GM21619 (cell line): ENCODE measurements around the gene TBCD.

Experiments
- ATAC-seq: cut with Tn5 transposase; IDR thresholded peaks from one replicate; pipeline ENCODE4 v1.9.1; 2021; ENCODE audit not compliant: unreplicated experiment

The TBCD gene

GRCh38 chr17:82789051-82789592 lies 37.3 kb downstream of the TBCD start:
- ATAC-seq, result no peak

DNA sequence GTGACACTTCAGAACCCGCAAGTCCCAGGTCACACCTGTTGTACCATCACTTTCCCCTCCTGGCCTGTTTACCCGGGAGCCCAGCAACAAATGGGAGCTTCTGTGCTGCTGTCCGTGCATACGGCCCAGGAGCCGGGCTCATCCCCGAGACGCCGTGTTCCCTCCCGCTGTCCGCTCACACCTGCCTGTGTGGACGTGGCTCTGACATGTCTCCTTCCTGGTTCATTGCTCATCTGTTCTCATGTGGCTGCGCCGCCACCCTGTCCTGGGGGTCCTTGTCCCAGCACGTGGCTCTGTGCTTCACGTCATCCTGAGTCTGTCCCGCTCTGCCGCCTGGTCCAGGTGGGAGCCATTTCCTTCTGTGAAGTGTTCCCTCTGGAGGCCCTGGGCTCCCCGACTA lies 37.9 kb downstream of the TBCD start:
- ATAC-seq, result no peak

DNA sequence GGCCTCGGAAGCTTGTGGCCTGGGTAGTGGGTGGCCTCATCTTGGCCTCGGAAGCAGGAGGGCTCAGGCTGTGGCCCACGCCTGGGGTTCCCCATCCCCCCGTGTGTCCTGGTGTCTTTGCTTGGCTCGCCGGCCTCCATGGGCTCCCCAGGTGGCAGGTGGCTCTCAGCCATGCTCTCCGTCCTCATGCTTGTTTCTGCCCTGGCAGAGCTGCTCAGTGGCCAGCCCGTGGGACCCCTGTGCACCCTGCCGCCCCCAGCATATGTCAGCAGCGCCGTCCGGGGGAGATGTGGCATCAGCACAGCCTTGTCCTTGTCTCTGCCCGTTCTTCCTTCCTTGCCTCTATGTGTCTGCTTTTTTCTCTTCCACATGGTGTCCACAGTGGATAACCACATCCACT lies 38.5 kb downstream of the TBCD start:
- no peak for ATAC-seq

GRCh38 chr17:82791532-82791931 lies 39.7 kb downstream of the TBCD start:
- ATAC-seq, result no peak

- no peak for ATAC-seq
These were observed 42.2 kb downstream of the TBCD start for GRCh38 chr17:82793974-82794630.

GRCh38 chr17:82794781-82795482 lies 43.1 kb downstream of the TBCD start:
- ATAC-seq, result no peak

DNA sequence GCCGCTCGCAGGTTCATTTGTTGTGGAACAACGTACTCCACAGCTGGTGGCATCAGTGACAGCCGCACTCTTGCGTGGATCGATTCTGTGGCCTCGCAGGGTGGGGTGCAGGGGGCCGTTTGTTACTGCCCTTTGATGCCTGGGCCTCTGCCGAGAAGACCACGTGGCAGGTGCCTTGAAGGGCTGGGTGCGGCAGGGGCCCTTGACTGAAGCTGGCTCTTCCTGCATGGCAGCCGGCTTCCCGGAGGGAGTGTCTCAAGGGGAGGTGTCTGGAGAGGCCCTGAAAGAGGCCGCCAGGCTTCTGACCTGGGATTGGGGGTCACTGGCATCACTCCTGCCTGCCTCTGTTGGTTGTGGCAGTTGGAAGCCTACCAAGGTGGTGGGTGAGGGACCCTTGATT lies 43.8 kb downstream of the TBCD start:
- no peak for ATAC-seq

GRCh38 chr17:82797061-82797460 lies 45.2 kb downstream of the TBCD start:
- ATAC-seq, result no peak

DNA sequence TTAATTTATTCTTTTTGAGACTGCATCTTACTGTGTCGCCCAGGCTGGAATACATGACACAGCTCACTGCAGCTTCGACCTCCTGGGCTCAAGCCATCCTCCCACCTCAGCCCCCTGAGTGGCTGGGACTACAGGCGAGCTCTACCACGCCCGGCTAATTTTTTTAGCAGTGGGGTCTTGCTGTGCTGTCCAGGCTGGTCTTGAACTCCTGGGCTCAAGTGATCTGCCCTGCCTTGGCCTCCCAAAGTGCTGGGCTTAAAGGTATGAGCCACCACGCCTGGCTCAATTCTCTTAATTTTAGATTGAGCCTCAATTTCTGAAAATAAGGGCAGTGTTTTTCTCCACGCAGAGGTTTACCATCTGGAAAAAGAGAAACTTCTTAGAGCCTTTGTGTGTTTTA lies 46.9 kb downstream of the TBCD start:
- no peak for ATAC-seq

GRCh38 chr17:82799591-82799990 lies 47.7 kb downstream of the TBCD start:
- no peak for ATAC-seq

- no peak for ATAC-seq
These were observed 49.0 kb downstream of the TBCD start for GRCh38 chr17:82800885-82801284.

DNA sequence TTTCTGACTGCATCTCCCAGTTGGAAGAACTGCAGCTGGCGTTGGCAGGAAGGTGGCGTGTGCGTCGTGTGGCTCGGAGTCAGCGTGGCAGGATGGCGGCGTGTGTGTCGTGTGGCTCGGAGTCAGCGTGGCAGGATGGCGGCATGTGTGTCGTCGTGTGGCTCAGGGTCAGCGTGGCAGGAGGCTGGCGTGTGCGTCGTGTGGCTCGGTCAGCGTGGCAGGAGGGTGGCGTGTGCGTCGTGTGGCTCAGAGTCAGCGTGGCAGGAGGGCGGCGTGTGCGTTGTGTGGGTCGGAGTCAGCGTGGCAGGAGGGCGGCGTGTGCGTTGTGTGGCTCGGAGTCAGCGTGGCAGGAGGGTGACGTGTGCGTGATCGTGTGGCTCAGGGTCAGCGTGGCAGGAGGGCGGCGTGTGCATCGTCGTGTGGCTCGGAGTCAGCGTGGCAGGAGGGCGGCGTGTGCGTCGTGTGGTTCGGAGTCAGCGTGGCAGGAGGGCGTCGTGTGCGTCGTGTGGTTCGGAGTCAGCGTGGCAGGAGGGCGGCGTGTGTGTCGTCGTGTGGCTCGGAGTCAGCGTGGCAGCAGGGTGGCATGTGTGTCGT lies 49.6 kb downstream of the TBCD start:
- no peak for ATAC-seq

DNA sequence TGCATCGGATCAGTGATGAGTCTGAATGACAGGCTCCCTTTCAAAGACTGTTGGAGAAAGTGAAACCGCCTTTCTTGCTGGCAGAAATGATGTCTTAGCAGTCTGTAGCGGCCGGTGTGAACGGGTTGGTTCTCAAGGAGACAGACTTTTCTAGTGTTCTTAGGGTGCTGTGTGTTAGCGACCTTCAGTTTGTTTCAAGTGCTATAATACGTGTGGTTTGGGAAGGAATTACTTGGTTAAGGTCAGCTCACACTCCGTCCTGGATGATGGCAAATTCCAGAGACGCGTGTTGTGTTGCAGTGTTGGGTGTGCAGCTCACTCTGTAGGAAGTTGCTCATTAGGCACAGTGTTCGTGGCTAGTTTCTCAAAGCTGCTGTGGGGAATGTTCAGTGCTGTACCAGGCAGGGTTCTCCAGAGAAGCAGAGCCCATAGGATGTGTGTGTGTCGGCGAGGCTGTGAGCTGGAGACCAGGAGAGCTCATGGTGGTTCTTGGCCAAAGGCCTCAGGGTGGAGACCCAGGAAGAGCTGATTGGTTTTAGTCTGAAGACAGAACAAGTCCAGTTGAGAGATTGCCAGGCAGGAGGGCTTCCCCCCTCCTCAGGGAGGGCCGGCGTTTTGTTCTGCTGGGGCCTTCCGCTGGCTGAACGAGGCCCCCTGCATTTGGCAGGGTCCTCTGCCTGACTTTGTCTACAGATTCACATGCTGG lies 50.4 kb downstream of the TBCD start:
- no peak for ATAC-seq

DNA sequence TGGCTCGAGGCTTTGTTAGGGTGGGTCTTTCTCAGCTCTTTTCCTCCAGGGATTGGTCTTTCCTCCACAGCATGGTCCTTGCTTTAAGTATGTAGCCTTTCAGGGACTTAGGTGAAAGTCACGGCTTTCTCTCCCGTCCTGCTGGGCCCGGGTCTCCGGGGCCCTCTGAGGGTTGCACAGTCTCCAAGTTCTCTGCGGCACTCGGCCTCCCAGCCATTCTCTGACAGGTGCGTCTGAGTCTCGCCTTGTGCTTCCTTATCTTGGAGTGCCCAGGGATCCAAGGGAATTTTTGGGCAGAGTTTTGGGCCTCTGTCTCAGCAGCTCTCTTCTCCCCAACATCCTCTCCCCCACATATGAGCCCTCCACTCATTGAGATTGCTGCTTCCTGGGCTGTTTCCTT lies 51.3 kb downstream of the TBCD start:
- ATAC-seq, result no peak

GRCh38 chr17:82803606-82804005 lies 51.7 kb downstream of the TBCD start:
- no peak for ATAC-seq

DNA sequence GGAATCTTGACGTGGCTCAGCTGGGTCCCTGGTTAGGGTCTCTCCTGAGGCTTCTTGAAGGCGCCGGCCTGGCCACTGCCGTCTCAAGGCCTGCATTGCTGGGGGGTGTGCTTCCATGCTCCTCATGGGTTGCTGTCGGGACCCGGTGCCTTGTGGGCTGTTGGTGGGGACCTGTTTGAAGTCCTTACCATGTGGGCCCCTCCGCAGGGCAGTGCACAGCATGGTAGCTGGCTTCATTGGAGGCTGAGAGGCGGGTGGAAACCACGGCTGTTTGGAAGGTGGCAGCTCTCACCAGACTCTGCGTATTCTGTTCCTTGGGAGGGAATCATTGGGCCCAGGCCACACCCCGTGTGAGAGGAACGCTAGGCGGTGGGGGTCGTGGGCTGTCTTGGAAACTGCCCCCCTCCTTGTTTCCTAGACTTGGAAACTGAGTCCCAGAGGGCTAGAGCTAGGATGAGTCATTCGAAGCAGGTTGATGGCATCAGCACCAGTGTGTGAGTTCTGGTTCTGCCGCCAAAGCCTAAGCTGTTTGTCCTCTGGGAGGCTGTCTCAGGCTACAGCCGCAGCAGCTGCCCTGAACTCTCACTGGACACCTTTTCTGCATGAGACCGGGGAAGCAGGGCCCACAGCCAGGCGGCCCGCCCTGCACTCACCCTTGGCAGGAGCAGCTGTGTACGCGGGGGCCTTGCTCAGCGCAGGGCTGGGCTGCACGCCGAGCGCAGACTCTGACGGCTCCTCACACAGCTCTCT lies 52.8 kb downstream of the TBCD start:
- no peak for ATAC-seq

DNA sequence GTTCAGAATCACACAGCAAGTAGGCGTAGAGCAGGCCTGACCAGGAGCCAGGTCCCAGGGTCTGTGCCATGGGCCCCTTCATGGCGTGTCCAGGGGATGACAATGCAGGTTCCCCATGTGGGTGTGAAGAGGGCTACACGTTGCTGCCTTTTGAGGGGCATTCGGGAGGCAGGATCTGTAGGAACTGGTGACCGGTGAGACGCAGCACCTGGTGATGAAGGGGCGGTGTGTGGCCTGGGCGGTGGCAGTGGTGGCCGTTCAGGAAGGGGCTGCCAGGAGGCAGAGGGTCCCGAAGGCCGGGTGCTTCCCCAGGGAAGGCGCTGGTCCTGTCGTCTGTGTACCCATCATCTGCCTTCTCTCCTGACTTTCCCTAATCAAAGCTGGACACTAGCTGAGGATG lies 53.4 kb downstream of the TBCD start:
- ATAC-seq, result no peak

DNA sequence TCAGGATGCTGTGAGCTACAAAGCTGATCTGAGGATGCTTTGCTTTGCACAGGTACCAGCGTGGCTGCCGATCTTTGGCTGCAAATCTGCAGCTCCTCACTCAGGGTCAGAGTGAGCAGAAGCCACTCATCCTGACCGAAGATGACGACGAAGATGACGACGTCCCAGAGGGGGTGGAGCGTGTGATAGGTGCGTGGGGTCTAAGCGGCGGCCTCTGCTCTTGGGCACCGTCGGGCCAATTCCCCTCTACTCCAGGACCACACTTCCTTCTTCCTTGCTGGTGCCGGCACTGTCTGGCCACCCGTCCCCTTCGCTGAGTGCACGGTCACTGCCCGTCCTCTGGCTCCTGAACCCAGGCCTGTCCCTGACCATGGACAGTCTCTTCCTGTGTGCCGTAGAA lies 54.0 kb downstream of the TBCD start:
- ATAC-seq, result no peak

- no peak for ATAC-seq
These were observed 54.8 kb downstream of the TBCD start for GRCh38 chr17:82806645-82807044.

DNA sequence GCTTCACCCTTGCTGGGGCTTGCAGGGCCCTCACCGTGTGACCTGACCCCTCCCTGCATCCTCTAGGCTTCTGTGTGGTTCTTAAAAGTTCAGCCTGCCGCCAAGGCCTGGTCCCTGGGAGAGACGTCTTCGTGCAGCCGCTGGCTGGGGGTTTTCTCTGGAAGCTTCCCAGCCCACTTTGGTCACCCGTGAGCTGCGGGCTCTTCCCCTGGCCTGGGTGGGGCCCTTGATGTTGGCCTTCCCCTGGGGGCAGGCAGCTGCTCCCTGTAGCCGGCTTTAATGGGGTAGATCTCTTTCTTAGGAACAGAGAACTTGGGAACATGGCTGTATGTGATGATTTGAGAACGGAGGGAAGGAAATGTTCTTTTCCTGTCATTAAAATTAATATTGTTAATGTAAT lies 55.2 kb downstream of the TBCD start:
- no peak for ATAC-seq

DNA sequence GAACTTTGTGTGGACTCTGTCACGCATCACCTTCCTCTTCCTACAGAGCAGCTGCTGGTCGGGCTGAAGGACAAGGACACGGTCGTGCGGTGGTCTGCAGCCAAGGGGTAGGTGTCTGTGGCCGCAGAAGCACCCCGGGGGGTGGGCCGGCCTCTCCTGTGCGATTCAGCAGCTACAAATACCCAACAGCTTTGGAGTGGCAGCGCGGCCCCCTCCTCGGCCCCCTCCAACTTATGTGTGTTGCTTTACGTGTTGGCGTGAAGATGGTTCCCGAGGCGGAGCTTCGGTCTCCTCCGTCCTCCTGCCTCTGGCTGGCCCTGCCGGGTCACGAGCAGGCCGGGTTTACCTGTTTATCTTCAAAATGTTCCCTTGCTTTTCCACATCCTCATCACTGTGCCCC lies 55.7 kb downstream of the TBCD start:
- ATAC-seq, result no peak
